HG02610 (cell line): ENCODE data around the gene TUBB.
A peak's percentile ranks its signal among the peaks of the same experiment; 100 is the strongest.

Source experiments
- ATAC-seq: cut with Tn5 transposase; IDR thresholded peaks from one replicate; pipeline ENCODE4 v1.9.1; 2021; ENCODE audit warnings: mild to moderate bottlenecking, moderate library complexity; ENCODE audit not compliant: unreplicated experiment

The TUBB gene

GRCh38 chr6:30719791-30720737 is at the start of gene TUBB:
TSS of gene TUBB (plus strand) at chr6:30720352. CDS start at chr6:30720507, 155 bp downstream.
- peak; percentile 46 for ATAC-seq

- ATAC-seq = no peak
These were observed 49.2 kb upstream of the TUBB start for GRCh38 chr6:30670760-30671527.

DNA sequence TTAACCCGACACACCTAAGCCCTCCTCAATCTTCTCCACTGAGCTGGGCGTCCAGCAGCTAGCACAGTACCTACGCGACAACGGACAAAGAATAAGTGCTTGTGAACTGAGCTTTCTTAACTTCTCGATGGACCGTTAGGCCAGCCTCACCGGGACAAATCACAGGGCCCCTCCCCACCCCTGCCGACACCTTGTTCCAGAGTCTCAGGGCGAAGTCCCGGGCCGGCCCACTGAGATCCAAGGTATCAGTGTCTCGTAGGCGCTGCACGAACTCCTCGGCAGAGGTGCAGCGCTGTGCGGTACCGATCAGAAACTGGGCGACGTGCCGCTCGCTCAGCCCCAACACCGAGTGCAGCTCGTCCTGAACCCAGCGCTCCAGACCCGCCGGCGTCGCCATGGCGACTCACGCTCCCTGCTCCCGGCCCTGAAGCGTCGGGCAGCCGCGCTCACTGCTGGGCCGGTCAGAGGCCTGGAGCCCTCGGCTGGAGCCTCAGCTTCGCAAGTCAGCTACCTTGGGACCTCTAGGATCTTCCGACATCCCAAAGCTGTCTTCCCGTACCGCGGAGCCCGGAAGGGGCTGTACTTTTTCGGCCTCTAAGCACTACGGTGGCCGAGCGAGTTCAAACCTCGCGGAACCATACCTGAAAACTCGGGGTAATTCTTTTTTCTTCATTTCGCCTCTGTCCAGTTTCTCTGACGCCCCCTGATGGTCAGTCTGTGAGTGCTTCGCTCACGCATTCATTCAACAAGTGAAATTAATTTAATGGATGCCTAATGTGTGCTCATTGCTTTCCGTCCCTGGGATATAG is 47.5 kb upstream of the TUBB start, which contains the start of gene DHX16:
TSS of gene DHX16 (minus strand) at position 562 of the 809 bp plus-strand sequence. CDS start at position 397, 165 bp downstream.
- ATAC-seq = peak; percentile 66

DNA sequence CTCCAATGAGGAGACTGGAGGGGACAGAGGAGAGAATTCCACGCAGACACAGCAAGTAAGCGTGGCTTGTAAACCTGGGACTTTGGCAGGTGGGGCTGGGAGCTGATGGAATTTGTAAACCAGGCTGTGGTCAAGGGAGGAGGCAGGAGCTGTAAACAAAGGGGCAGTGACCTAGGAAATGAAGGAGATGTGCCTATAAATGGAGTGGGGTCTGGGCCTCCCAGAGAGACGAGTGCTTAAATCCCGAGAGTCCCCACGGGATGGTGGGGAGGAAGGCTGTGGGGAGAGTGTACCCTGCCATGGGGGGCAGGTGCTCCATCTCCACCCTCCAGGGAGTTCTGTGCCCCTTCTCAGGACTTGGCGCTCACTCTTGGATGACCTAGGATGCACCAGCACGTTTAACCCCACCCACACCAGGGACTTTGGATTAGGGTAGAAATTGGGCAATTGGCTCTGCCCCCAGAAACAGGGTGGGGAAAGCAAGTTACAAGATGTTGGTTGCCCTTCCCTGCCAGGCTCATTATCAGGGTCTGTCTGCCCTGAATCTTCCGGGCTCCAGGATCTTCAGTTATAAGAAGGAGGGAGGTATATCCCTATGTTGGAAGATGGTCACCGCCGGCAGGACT is 43.4 kb upstream of the TUBB start:
- ATAC-seq = no peak

DNA sequence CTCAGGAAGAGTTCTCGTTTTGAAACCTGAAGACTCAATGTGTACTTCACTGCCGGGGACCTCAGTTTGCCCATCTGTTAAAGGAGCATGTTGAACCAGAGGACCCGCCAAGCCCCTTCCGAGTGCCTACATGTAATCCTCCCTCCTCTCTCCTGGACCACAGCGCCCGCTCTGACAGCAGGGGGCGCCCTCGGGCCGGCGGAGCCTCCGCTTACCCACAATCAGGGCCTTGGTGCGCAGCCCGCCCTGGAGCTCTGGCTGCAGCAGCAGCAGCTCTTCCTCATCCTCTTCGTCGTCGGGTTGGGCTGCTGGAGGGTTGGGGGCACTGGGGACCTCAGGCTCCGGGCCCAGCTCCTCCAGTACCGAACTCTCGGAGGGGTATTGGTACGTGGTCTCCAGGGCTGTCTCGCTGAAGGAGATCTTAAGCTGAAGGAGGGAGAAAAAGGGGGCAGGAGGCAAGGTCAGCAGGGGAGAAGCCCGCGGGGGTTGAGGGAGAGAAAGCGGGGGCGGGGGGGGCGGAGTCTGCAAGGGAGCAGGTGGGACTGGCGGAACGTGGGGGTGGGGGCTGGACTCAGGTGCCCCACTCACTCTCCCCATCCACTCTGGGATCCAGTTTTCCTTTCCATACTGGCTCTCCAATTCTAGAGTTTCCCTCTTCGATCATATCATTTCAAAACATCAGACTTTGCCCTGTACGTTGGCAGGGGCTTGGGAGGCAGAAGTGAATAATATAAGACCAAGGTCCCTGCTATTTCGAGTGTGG is 41.0 kb upstream of the TUBB start:
- ATAC-seq = peak; percentile 41

DNA sequence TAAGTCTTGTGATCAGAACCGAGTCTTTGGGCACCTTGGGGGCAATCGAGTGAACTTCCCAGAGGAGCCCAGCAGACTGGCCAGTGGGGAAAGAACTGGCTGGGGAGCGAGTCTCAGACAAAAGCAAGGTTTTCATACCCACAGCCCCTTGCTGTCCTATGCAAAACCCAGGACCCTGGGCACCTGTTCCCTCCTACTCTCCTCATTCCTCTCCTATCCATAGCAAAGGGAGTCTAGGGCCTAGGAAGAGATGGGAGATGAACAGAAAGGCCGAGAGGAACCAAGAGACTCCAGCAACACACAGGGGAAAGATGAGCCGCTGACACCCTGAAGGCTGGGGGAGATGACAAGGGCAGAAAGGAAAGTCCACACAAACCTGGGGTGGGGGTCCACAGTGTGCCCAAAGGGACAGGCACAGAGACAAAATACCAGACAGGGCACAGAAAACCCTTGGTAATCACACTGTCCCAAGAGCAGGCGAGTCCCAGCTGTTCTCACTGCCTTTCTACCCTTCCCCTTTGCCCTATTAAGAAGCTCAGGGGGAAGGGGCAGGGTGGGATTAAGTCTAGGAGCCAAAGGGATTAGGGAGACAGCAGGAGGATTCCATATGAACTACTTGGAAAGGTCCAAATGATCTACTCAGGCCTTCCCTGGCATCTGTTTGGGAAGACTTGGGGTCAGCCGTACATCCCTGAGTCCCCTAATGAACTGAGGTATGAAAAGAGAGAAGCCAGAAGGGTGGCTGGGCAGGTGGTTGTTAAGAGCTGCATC is 40.2 kb upstream of the TUBB start:
- ATAC-seq = no peak

DNA sequence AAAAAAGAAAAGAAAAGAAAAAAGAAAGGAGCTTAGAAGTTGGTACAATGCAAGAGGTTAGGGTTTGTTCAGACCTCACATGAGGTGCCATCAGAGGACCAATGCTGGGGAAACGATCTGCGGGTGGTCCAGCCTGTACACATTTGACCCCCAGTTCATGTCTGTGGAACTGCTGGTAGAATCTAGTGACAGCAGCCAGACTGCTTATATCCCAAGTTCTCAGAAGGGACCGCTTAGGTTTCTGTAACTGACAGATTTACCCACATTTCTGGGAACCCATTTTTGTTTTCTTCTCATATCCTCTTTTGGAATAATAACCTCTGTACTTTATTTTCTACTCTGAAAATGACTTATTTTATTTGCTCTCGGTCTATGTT is 38.4 kb upstream of the TUBB start:
- ATAC-seq = no peak

DNA sequence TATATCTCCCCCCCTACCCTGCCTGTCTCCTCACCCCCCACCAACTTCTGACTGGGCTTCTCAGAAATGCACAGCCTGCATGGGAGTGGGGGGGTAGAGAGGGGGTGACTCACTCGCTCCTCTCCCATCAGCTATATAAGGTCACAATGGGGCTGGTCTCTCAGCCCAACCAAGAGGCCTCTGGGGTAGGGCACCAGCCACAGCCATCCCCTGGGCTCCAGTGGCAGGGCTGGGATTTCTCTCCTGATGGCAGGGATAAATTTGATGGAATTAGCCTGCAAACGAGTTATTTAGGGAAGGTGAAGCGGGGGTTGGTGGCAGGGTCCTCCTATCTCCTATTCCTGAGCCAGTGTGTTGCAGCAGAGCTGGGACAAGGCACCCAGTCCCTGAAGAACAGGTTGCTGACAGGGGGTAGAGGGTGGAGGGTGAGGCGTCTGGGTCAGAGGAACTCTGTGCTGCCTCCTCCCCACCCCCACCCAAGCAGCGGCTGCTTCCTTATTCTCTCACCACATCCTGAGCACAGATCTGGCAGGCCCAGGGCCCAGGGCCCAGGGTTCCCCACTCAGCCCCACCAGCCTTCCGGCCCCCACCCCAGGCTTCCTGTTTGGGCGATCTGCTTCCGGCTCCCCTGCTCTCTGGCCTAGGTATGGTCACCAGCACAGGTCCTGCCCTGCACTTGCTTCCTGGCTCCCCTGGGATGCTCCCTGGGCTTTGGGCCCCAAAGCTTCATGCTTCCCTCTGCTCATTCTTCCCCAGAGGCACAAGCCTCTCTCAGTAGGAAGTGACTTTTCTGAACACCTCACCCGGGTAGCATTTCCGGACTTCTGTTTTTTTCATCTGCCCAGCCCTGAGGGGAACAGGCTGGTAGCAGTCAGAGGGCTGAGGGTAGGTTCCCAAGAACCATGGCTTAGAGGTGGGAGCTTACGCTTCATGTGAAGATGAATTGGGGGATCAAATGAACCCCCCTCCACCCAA is 37.7 kb upstream of the TUBB start:
- peak; percentile 32 for ATAC-seq

DNA sequence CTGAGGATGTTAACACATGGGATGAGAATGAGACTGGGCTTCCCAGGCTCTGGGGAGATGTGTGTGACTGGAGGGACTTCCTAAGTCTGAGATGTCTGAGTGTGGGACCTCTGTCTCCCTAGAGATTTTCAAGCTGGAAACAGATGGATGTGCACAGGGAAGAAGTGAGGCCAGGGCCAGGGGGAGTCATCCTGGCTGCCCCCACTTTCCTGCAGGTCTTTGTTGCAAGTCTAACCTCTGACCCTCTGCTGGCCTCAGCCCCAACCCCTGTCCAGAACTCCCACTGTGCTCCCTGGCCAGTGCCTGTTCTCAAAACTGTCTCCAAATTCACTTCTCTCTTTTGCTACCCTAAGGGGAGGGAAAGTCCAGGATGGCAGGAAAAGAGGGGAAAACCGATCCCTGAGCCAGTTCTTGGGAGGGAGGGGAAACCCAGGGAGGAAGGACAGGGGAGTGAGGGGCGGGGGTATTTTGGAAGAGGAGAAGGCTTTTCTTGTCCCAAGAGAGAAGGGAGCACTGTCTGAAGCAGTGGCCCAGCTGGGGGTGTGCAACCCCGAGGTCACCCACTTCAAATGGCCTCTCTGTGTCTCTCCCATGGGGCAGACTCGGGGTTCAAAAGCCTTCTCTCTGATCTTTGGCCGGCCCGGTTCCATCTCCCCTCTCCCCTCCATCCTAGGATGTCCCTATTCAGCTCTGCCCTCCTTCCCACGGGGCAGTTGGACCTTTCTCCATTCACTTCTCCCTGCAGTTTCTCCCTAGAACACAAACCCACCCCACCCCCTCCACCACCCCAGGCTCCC is 36.8 kb upstream of the TUBB start:
- ATAC-seq = no peak

DNA sequence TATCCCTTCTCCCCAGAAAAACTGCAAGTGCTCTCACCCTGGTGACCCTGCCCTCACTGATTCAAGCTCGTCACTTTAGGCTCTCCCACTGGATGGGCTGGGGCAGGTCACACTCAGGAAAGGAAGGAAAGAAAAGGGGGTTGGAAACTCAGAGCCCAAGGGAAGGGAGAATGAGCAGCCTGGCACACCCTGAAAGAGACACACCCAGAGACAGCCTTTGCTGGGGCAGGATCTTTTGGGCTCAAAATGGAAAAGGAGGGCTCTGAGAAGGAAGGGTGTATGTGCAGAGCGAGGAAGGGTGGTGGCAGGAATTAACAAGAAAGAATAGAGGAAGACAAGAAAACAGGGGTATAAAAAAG is 36.2 kb upstream of the TUBB start:
- ATAC-seq = no peak

DNA sequence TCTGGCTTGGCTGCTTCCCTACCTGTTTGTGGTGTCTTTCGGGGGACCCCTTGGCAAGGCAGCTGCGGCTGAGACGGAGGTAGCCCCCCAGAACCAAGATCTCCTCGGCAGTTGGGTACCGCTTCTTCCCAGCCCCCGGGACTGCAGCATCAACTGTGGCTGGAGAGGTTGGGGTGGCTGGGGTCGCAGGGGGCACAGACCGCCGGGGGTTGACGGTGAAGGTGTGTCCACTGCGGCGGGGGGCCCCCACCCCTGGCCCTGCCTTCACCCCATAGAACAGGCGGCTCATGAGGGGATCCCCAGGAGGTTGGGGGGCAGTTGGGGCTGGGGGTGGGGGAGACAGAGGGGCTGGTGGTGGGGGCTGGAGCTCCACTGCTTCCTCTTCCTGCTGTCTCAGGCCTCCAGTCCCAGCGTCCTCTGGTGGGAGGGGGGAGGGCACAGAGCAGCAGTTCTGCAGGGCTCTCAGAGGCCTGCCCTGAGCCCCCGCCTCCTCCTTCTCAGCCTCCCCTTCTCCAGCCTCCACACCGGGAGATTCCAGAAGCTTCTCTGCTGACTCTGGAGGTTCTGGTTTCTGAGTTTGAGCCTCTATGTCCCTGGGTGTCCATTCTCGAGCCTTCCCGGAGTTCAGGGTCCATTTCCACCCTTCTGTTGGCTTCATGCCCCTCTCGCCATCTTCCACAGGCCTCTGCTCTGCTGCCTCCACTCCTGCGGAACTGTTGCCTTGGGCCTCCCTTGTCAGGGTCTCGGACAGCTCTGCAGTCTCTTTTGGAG is 35.6 kb upstream of the TUBB start:
- no peak for ATAC-seq

DNA sequence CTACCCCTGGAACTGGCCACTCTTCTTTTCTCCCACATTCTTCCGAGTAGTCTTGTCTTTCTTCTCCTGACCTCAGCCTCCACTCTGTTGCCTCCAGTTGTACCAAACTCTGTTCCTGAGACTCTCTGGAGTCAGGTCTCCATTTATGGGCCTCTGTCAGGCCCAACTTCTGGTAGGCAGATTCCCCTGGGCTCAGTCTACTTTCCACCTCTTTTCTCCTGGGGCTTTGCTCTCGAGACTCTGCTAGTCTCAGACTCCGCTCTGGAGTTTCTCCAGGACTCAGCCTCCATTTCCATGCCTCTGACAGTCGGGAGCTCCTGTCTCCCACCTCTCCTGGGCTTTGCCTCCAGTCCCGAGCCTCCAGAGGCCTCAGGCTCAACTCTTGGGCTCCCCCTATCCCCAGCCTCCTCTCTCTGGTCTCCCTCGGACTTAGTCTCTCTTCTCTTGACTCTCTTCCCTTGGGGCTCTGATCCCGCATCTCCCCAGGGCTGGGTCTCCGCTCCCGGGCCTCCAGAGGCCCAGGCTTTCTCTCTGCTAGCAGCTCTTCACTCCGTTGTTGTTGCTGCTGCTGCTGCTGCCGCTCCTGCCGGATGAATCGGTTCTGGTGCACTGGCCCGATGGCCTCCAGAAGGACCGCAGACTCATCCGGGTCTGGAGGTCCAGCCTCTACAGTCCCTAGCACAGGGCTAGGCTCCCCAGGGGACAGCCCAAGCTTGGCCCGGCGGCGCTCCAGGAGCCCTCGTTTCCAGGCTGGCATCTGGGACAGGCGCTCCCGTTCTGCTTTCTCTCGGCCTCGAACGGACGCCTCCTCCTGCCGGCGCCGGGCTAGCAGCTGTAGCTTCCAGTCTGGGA is 34.8 kb upstream of the TUBB start:
- ATAC-seq = no peak

GRCh38 chr6:30686009-30686907 is 33.9 kb upstream of the TUBB start, which contains the start of gene PPP1R18:
TSS of gene PPP1R18 (minus strand) at chr6:30686645. CDS start at chr6:30686018, 627 bp downstream.
- ATAC-seq = peak; percentile 12

GRCh38 chr6:30686908-30687658 is 33.1 kb upstream of the TUBB start:
- peak; percentile 54 for ATAC-seq
